ENCODE results near the gene IRF7. TPM values are rescaled to one million over a fixed set of nuclear protein-coding genes. Genes with fewer than 3 reads are reported as not detected.

IRF7 gene
- total RNA-seq, 1 donor from 2014 or later: 56.2 TPM

DNA sequence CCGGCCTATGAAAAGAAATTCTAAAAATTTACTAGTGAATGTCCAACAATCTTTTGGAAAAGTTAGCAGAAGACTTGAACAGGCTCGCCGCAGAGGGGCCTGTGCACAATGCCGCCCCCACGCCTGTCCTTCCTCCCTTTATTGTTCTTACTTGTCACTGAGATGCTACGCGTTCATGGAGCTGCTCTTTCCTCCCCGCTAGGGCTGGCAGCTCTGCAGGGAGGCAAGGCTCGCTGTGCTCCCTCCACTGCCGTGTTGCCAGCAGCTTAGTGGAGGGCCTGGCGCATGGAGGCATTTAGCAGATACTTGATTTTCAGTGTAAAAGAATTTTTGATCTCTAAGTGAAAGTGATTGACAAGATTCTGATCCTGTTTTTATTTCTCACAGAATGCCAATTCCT lies 24.8 kb downstream of the IRF7 start:
- ATAC-seq: no peak
- no peaks in the 10 kb centered on the region for H3K4me1 ChIP-seq

DNA sequence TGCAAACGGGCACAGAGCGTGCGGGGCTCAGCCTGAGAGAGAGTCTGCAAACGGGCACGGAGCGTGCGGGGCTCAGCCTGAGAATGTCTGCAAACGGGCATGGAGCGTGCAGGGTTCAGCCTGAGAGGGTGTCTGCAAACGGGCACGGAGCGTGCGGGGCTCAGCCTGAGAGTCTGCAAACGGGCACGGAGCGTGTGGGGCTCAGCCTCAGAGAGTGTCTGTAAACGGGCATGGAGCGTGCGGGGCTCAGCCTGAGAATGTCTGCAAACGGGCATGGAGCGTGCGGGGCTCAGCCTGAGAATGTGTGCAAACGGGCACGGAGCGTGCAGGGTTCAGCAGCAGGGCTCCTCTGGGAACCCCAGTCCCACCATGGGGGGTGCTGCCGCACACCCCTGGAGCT lies 26.0 kb downstream of the IRF7 start:
- no peak overlapping the region for H3K4me3 ChIP-seq
- TF ChIP-seq, protein P1, sequence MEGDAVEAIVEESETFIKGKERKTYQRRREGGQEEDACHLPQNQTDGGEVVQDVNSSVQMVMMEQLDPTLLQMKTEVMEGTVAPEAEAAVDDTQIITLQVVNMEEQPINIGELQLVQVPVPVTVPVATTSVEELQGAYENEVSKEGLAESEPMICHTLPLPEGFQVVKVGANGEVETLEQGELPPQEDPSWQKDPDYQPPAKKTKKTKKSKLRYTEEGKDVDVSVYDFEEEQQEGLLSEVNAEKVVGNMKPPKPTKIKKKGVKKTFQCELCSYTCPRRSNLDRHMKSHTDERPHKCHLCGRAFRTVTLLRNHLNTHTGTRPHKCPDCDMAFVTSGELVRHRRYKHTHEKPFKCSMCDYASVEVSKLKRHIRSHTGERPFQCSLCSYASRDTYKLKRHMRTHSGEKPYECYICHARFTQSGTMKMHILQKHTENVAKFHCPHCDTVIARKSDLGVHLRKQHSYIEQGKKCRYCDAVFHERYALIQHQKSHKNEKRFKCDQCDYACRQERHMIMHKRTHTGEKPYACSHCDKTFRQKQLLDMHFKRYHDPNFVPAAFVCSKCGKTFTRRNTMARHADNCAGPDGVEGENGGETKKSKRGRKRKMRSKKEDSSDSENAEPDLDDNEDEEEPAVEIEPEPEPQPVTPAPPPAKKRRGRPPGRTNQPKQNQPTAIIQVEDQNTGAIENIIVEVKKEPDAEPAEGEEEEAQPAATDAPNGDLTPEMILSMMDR (IDR thresholded peaks at IDR 0.05): no peak
- H3K36me3 ChIP-seq: peaks cover 81% of the 10 kb centered on the region
- H3K27me3 ChIP-seq: no peaks in the 10 kb centered on the region
- intact Hi-C loops (cut with DNase I): no loop called here
- H3K27ac ChIP-seq: no peak overlapping the region
- no peaks in the 10 kb centered on the region for H3K4me1 ChIP-seq
- ATAC-seq: no peak
- no peaks in the 10 kb centered on the region for H3K9me3 ChIP-seq
- no peak for DNase-seq

More for the DNA sequence above, 24.8 kb downstream of the IRF7 start:
- Histone ChIP-seq H3K36me3 (peaks cover 92% of the 10 kb centered on the region), H3K27ac (no peak overlapping the region), H3K27me3 (no peaks in the 10 kb centered on the region), H3K9me3 (no peaks in the 10 kb centered on the region), H3K4me3 (no peak overlapping the region)
- TF ChIP-seq, protein P1 (IDR thresholded peaks at IDR 0.05): no peak
- DNase-seq: no peak
- intact Hi-C loops (cut with DNase I): no loop called here

DNA sequence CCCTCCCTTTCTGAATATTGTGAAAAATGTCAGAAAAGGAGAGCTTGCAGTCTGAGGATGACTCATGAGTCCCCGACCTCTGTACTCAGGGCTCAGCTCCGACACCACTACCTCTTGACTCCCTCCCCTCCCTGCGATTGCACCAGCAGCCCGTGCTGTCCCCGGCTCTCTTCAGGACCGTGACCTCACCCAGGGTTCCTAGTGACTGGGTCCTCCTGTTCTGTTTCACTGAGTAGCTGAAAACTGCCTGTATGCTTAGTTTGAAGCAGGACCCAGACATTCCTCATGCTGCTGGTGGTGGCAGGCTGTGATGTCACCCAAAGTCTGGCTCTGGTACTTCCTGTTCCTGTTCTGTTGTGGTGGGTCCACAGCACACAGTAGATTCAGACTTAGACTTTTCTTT lies 27.8 kb downstream of the IRF7 start:
- peaks cover 81% of the 10 kb centered on the region for H3K36me3 ChIP-seq

DNA sequence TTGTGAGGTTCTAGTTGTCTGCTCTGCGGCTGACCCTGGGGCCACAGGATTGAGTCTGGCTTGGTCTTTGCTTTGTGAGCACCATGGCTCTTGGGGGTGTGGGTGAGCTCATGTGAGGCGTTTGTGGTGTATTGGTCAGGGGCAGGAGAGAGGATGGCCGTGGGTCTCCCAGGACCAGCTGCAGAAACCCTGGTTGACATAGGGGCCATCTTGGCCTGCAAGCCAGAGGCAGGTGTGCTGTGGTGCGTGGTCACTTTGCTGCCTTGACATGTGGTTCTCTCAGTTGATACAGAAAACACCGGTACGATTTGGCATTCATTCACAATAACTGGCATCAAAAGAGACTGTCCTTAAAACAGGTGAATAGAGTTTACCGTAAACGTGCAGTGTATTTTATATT lies 28.2 kb downstream of the IRF7 start:
- Histone ChIP-seq H3K36me3 (peaks cover 79% of the 10 kb centered on the region), H3K9me3 (no peaks in the 10 kb centered on the region), H3K27me3 (no peaks in the 10 kb centered on the region), H3K4me1 (no peaks in the 10 kb centered on the region), H3K4me3 (no peak overlapping the region), H3K27ac (no peak overlapping the region)
- TF ChIP-seq, protein P1 (IDR thresholded peaks at IDR 0.05): no peak
- DNase-seq (no peak), ATAC-seq (no peak)
- intact Hi-C loops (cut with DNase I): no loop called here

More for the DNA sequence above, 27.8 kb downstream of the IRF7 start:
- DNase-seq (peak; percentile 82), ATAC-seq (peak; percentile 91)
- peak overlapping the region; percentile 58 for H3K27ac ChIP-seq
- H3K4me3 ChIP-seq: no peak overlapping the region
- H3K27me3 ChIP-seq: no peaks in the 10 kb centered on the region
- TF ChIP-seq, protein P1 (IDR thresholded peaks at IDR 0.05): no peak
- intact Hi-C loops (cut with DNase I): no loop called here
- no peaks in the 10 kb centered on the region for H3K9me3 ChIP-seq
- H3K4me1 ChIP-seq: no peaks in the 10 kb centered on the region

DNA sequence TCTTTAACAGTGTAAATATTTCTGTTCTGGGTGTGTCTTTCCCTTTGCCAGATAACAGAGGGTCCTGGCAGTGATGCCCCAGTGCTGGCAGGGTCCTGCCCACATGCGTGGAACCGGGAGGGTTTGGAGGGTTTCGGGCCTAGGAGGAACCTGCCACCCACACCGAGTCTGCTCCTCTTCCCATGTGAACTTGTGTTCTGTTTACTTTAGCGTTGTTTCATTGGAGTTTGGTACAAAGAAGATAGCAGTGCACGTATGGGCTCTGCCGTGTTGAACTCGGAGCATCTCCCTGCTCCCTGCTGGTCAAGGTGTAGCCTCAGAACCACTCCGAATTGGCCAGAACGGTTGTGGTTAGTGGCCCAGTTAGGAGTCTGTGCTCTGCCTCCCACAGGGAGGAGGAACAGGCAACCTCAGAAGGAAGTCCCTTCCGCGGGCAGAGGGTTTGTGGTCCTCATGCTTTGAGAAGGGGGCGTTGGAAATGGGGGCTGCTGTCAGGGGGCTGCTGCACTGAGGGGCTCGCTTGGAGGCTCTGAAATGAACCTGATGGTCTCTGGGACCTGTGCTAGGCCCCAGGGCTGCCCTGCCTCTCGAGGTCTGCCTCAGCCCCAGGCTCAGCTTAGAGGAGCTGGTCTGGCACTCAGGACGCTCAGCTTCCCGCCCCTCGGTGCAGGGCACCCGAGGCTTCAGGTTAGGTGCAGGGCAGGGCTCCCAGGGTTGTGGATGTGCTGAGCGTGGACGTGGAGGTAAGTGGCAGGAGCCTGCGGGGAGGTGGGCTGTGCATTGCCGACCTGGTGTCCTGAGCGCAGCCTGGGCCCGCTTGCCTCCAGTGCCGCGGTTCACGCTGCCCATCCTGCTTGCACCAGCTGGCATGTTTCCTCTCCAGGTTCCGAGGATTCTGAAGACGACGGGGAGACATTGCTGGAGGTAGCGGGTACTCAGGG lies 29.1 kb downstream of the IRF7 start:
- peaks cover 81% of the 10 kb centered on the region for H3K36me3 ChIP-seq
- no peaks in the 10 kb centered on the region for H3K27me3 ChIP-seq
- H3K4me1 ChIP-seq: no peaks in the 10 kb centered on the region
- TF ChIP-seq, protein P1 (IDR thresholded peaks at IDR 0.05): no peak
- H3K4me3 ChIP-seq: no peak overlapping the region
- intact Hi-C loops (cut with DNase I): no loop called here
- no peak overlapping the region for H3K27ac ChIP-seq
- DNase-seq (no peak), ATAC-seq (peak; percentile 6)
- no peaks in the 10 kb centered on the region for H3K9me3 ChIP-seq
